GM12878 (cell line): ENCODE data around the gene AIG1. TPM values are rescaled to one million over a fixed set of nuclear protein-coding genes. Genes with fewer than 3 reads are reported as not detected.

Experiments used
- ATAC-seq: fragments of 200-7000 bp; cut with Tn5 transposase; 3 replicates; pipeline ENCODE4 v1.9.1; 2020; ENCODE audit warnings: mild to moderate bottlenecking, moderate library complexity
- BruUV-seq: library from RNA; stranded (reverse); fragments of 400-500 nt; replicated peaks from 2 replicates; lab custom pipeline; 2021; lab: Mats Ljungman, UMichigan
- CTCF ChIA-PET: fragments of 300-600 bp; sonication (Branson Sonifier 250); formaldehyde crosslinking; extraction: SDS; loops from one replicate; lab custom pipeline; 2021; ENCODE audit warnings: inconsistent platforms; lab: Yijun Ruan, JAX
- POLR2A ChIA-PET: fragments of 350-600 bp; formaldehyde crosslinking; extraction: SDS; loops from one replicate; lab custom pipeline; 2021; ENCODE audit warnings: inconsistent platforms; lab: Charles Lee
- RAD21 ChIA-PET: fragments of 300-600 bp; sonication (Branson Sonifier 250); formaldehyde crosslinking; loops from one replicate; lab custom pipeline; 2023; ENCODE audit warnings: antibody characterized with exemption; ENCODE audit not compliant: unreplicated experiment; lab: Charles Lee
- SMC1A ChIA-PET: fragments of 300-600 bp; sonication (Branson Sonifier 250); formaldehyde crosslinking; loops from one replicate; lab custom pipeline; 2023; ENCODE audit not compliant: unreplicated experiment, uncharacterized antibody; lab: Charles Lee
- DNase-seq: peaks from one replicate; pipeline ENCODE4 v3.0.0-alpha.2; 2011; ENCODE audit warnings: low read depth, low spot score
- FAIRE-seq: peaks from 3 replicates; lab custom pipeline; 2011; peaks lifted over from hg19 to GRCh38; lab: Jason Lieb, UNC
- H2AFZ ChIP-seq: 2 replicates; pipeline ENCODE4 v1.6.0; 2011; ENCODE audit warnings: low read depth, low read length, control low read depth; ENCODE audit not compliant: control insufficient read depth
- H3K27ac ChIP-seq: 2 replicates; pipeline ENCODE4 v1.5.1; 2011; ENCODE audit warnings: control low read depth; ENCODE audit not compliant: control insufficient read depth, insufficient read depth
- H3K27me3 ChIP-seq, 2 experiments: replicated peaks in 1 of 2; 2 replicates each; pipeline versions ENCODE4 v1.6.0 to v1.6.1; 2011; ENCODE audit warnings: low read length in 1 of 2; ENCODE audit not compliant: control insufficient read depth in 2 of 2, insufficient read depth in 2 of 2
- H3K36me3 ChIP-seq, 2 experiments: 2 replicates each; pipeline ENCODE4 v1.5.1; 2011; ENCODE audit warnings: low read length in 1 of 2; ENCODE audit not compliant: control insufficient read depth in 2 of 2, insufficient read depth in 2 of 2
- H3K4me1 ChIP-seq: 2 replicates; pipeline ENCODE4 v1.6.1; 2011; ENCODE audit warnings: mild to moderate bottlenecking, low read length, moderate library complexity, mixed read lengths; ENCODE audit not compliant: control insufficient read depth, insufficient read depth
- H3K4me2 ChIP-seq: 2 replicates; pipeline ENCODE4 v1.6.0; 2011; ENCODE audit warnings: control low read depth; ENCODE audit not compliant: control insufficient read depth, insufficient read depth
- H3K4me3 ChIP-seq: fragments of 200-600 bp; sonication (generic); 2 replicates; pipeline ENCODE4 v1.5.1; 2016
- H3K79me2 ChIP-seq: 2 replicates; pipeline ENCODE4 v1.6.0; 2011; ENCODE audit warnings: low read length; ENCODE audit not compliant: control insufficient read depth, insufficient read depth
- H3K9ac ChIP-seq: 2 replicates; pipeline ENCODE4 v1.8.0; 2011; ENCODE audit warnings: low read length, control low read depth, mixed read lengths; ENCODE audit not compliant: control insufficient read depth, insufficient read depth
- H3K9me3 ChIP-seq: replicated peaks from 3 replicates; pipeline ENCODE4 v1.5.1; 2011; ENCODE audit warnings: mild to moderate bottlenecking, low read length; ENCODE audit not compliant: control insufficient read depth, insufficient read depth
- H4K20me1 ChIP-seq: 2 replicates; pipeline ENCODE4 v1.6.0; 2011; ENCODE audit not compliant: control insufficient read depth, insufficient read depth
- CHD2 ChIP-seq: IDR thresholded peaks from 2 replicates; pipeline ENCODE4 v1.6.1; 2011; ENCODE audit warnings: low read depth, low read length, improper control_type of control experiment, borderline replicate concordance
- HDAC2 ChIP-seq: fragments of 200-600 bp; sonication (generic); IDR thresholded peaks from 2 replicates; pipeline ENCODE4 v1.6.1; 2017
- MXI1 ChIP-seq: fragments of 150-350 bp; IDR thresholded peaks from 2 replicates; pipeline ENCODE4 v1.6.1; 2011; ENCODE audit warnings: low read depth, mild to moderate bottlenecking, inconsistent platforms, low read length, improper control_type of control experiment
- POLR2AphosphoS2 ChIP-seq: IDR thresholded peaks from 2 replicates; pipeline ENCODE4 v1.6.1; 2011; ENCODE audit warnings: low read depth, mild to moderate bottlenecking, low read length, improper control_type of control experiment, moderate library complexity
- SMC3 ChIP-seq: IDR thresholded peaks from 2 replicates; pipeline ENCODE4 v1.6.1; 2011; ENCODE audit warnings: low read length, improper control_type of control experiment, borderline replicate concordance
- SRF ChIP-seq, 2 experiments: IDR thresholded peaks; 2 replicates each; pipeline ENCODE4 v1.6.1; 2011; ENCODE audit warnings: low read depth in 2 of 2, low read length in 2 of 2, mild to moderate bottlenecking in 1 of 2, moderate library complexity in 1 of 2
- WGBS: methylation state at CpG from one replicate; pipeline ENCODE4 v1.1.6; 2016; ENCODE audit warnings: low lambda C conversion rate; ENCODE audit not compliant: insufficient replicate concordance, insufficient coverage; ENCODE audit errors: missing lambda C conversion rate; 5-methylcytosine and 5-hydroxymethylcytosine counted together
- in situ Hi-C: fragments of 300-500 bp; cut with MboI; formaldehyde crosslinking; loops from 9 replicates; pipeline ENCODE4 v1.14.3; 2018; ENCODE audit warnings: mixed read lengths
- intact Hi-C: fragments of 100-400 bp; cut with micrococcal nuclease; formaldehyde crosslinking; loops from one replicate; pipeline ENCODE4 v1.14.2; 2022; ENCODE audit not compliant: unreplicated experiment
- polyA plus RNA-seq, 11 experiments: library from polyadenylated mRNA; depleted of rRNA in 4 of 11; unstranded in 6 of 11; stranded (reverse) in 5 of 11; fragments of >200 nt; fragmentation: Nextera tagmentation in 4 of 11; fragmentation: Illumina TruSeq in 1 of 11; extraction: Ambion mirVana in 4 of 11; extraction: Trizol in 1 of 11; gene quantifications; 1 replicate in 1 of 11; 2 replicates in 10 of 11; pipeline versions ENCODE4 v1.2.1 to v1.2.3, GENCODE V29; 2011 to 2016; ENCODE audit warnings: inconsistent platforms in 2 of 11, missing spikeins in 2 of 11, low read depth in 1 of 11
- total RNA-seq, 4 experiments: library from RNA; depleted of rRNA in 3 of 4; stranded (reverse); fragments of >200 nt in 3 of 4; fragmentation: Illumina TruSeq in 1 of 4; extraction: Trizol in 1 of 4; gene quantifications; 2 replicates each; pipeline versions ENCODE4 v1.2.1 to v1.2.3, GENCODE V29; 2013 to 2021
- TF ChIP-seq, protein P1 (sequence below): fragments of 450-650 bp; IDR thresholded peaks from 2 replicates; pipeline ENCODE4 v1.6.1; 2017; ENCODE audit warnings: mild to moderate bottlenecking, moderate library complexity

AIG1 gene
- total and polyA plus RNA-seq, 10 of the 15 experiments (the other 5 are each of a cell fraction or from before 2014, with no cell fraction given) = 27.0 to 74.5 (median 36.4) TPM

DNA sequence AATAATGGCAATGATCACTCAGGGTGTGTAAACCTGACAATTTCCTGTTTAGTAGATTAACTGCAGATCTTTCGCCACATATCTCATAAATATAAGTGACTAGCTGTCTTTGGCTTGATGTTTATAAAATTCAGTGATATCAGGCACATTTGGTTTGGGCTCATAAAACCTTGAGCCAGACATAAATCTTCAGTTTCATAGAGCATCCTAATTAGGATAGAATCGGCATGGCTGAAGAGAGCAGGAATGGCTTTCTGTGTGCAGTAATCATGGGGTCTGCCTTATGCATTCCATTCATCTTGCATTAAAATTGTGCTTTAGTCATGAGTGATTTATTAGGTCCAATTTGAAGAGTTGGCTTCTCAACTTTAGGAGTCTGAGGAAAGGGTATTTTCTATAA lies 27.2 kb downstream of the AIG1 start:
- no TSS peak for BruUV-seq
- no peak overlapping the region for H3K9ac ChIP-seq
- H3K4me2 ChIP-seq = no peak overlapping the region
- H3K79me2 ChIP-seq = no peaks in the 10 kb centered on the region
- no peak overlapping the region for H2AFZ ChIP-seq
- SMC1A ChIA-PET = no interaction called here
- H3K27ac ChIP-seq = no peak overlapping the region
- 100% methylated on average over 2 of the region's 2 CpGs for WGBS
- CTCF ChIA-PET = interaction anchor here (0.6 to 1.0 kb wide), 2 partner anchors 32 to 287 kb away, joined by 3 read pairs; no protein-coding TSS in a partner anchor
- H3K27me3 ChIP-seq = no peaks in the 10 kb centered on the region
- no peaks in the 10 kb centered on the region for H3K9me3 ChIP-seq
- intact Hi-C loops = no loop called here
- ATAC-seq (no peak), DNase-seq (no peak)
- TF ChIP-seq SRF (IDR thresholded peaks at IDR 0.05; ENCODE audit: low read depth in 2 of 2, low read length in 2 of 2) = no peak
- TF ChIP-seq HDAC2 = no peak
- TF ChIP-seq, protein P1, sequence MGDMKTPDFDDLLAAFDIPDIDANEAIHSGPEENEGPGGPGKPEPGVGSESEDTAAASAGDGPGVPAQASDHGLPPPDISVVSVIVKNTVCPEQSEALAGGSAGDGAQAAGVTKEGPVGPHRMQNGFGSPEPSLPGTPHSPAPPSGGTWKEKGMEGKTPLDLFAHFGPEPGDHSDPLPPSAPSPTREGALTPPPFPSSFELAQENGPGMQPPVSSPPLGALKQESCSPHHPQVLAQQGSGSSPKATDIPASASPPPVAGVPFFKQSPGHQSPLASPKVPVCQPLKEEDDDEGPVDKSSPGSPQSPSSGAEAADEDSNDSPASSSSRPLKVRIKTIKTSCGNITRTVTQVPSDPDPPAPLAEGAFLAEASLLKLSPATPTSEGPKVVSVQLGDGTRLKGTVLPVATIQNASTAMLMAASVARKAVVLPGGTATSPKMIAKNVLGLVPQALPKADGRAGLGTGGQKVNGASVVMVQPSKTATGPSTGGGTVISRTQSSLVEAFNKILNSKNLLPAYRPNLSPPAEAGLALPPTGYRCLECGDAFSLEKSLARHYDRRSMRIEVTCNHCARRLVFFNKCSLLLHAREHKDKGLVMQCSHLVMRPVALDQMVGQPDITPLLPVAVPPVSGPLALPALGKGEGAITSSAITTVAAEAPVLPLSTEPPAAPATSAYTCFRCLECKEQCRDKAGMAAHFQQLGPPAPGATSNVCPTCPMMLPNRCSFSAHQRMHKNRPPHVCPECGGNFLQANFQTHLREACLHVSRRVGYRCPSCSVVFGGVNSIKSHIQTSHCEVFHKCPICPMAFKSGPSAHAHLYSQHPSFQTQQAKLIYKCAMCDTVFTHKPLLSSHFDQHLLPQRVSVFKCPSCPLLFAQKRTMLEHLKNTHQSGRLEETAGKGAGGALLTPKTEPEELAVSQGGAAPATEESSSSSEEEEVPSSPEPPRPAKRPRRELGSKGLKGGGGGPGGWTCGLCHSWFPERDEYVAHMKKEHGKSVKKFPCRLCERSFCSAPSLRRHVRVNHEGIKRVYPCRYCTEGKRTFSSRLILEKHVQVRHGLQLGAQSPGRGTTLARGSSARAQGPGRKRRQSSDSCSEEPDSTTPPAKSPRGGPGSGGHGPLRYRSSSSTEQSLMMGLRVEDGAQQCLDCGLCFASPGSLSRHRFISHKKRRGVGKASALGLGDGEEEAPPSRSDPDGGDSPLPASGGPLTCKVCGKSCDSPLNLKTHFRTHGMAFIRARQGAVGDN = no peak
- no peak for TF ChIP-seq CHD2
- TF ChIP-seq SMC3 = no peak
- TF ChIP-seq MXI1 = no peak
- TF ChIP-seq POLR2AphosphoS2 = no peak
- TF ChIP-seq, all 136 proteins: peak for 0
- no peak for FAIRE-seq
- no peaks in the 10 kb centered on the region for H3K36me3 ChIP-seq
- no peaks in the 10 kb centered on the region for H3K4me1 ChIP-seq
- in situ Hi-C loops = no loop called here
- no peaks in the 10 kb centered on the region for H4K20me1 ChIP-seq
- H3K4me3 ChIP-seq = no peak overlapping the region
- POLR2A ChIA-PET = no interaction called here
- RAD21 ChIA-PET = no interaction called here
